ENCODE results near the gene UPF1. TPM values are rescaled to one million over a fixed set of nuclear protein-coding genes. Genes with fewer than 3 reads are reported as not detected.

UPF1 gene
- polyA plus RNA-seq, 1 of the 3 experiments (the other 2 are of a cell fraction), result 33.3 TPM

- H3K4me1 ChIP-seq (ENCODE audit: control insufficient read depth in 1 of 2, insufficient read depth in 2 of 2, low read depth in 1 of 2, low read length in 1 of 2), result no peaks in the 10 kb centered on the region
- no peaks in the 10 kb centered on the region for H3F3A ChIP-seq (replicated peaks; ENCODE audit: insufficient read depth)
- no peaks in the 10 kb centered on the region for H3K9me2 ChIP-seq
- POLR2A ChIA-PET, result no interaction called here
- H3K4me3 ChIP-seq (ENCODE audit: low read depth in 2 of 2, low read length in 1 of 2), result no peak overlapping the region
- no peaks in the 10 kb centered on the region for H4K20me1 ChIP-seq (ENCODE audit: insufficient read depth)
- H3K27me3 ChIP-seq (ENCODE audit: insufficient read depth), result 0 out of 2 replicates have a peak, but pooled peaks cover 5% of the 10 kb centered on the region
- TF ChIP-seq FOSL2 (IDR thresholded peaks at IDR 0.05; ENCODE audit: borderline replicate concordance, low read depth) (no peak), RXRA (IDR thresholded peaks at IDR 0.05; ENCODE audit: borderline replicate concordance, low read depth) (no peak), YY1 (IDR thresholded peaks at IDR 0.05; ENCODE audit: low read depth) (no peak), PBX3 (IDR thresholded peaks at IDR 0.05) (no peak), MAX (IDR thresholded peaks at IDR 0.05; ENCODE audit: low read depth) (no peak), CTCF (IDR thresholded peaks at IDR 0.05) (no peak), ZBTB33 (IDR thresholded peaks at IDR 0.05; ENCODE audit: borderline replicate concordance, low read depth) (no peak), RCOR1 (IDR thresholded peaks at IDR 0.05; ENCODE audit: low read length) (no peak), FOXJ3 (CRISPR knock-in tag; IDR thresholded peaks at IDR 0.05) (no peak), REST (IDR thresholded peaks at IDR 0.05; ENCODE audit: low read depth, low read length) (no peak)
- no peak for DNase-seq
- CTCF ChIA-PET, result no interaction called here
- no peak overlapping the region for H2AFZ ChIP-seq (ENCODE audit: low read depth)
- no peak overlapping the region for H3K4me2 ChIP-seq
- H3K9ac ChIP-seq, result no peak overlapping the region
- H3K9me3 ChIP-seq, result no peaks in the 10 kb centered on the region
- no peak overlapping the region for H3K27ac ChIP-seq (ENCODE audit: low read depth in 2 of 2, low read length in 1 of 2)
- no peaks in the 10 kb centered on the region for H3K79me2 ChIP-seq (ENCODE audit: insufficient read depth)
- H3K36me3 ChIP-seq (replicated peaks in 1 of 2; ENCODE audit: control insufficient read depth in 1 of 2, insufficient read depth in 2 of 2, low read length in 1 of 2), result no peaks in the 10 kb centered on the region
- 90% methylated on average over 2 of the region's 8 CpGs for WGBS (ENCODE audit: low lambda C conversion rate)
These were observed 27.1 kb upstream of the UPF1 start for GRCh38 chr19:18804643-18805042.

Measured in SK-N-SH (cell line).